D721Med (cell line): ENCODE results near the gene SEC14L5.

ENCODE experiments used
- DNase-seq: peaks from one replicate; pipeline ENCODE4 v3.0.0; 2011; ENCODE audit warnings: low spot score; ENCODE audit not compliant: insufficient read length
- FAIRE-seq: peaks from 2 replicates; lab custom pipeline; 2011; peaks lifted over from hg19 to GRCh38; lab: Jason Lieb, UNC
- CTCF ChIP-seq: IDR thresholded peaks from 2 replicates; pipeline ENCODE4 v1.5.1; 2012; ENCODE audit warnings: mild to moderate bottlenecking, control low read depth; ENCODE audit not compliant: insufficient read depth; ENCODE audit errors: missing control alignments

Gene SEC14L5

GRCh38 chr16:4979736-4980660 is 21.9 kb downstream of the SEC14L5 start:
- no peak for TF ChIP-seq CTCF
- no peak for FAIRE-seq
- DNase-seq: no peak

- DNase-seq (no peak), FAIRE-seq (no peak)
- TF ChIP-seq CTCF: no peak
Observed at GRCh38 chr16:4980691-4981090, 22.6 kb downstream of the SEC14L5 start.

GRCh38 chr16:4981473-4981872 is 23.3 kb downstream of the SEC14L5 start:
- TF ChIP-seq CTCF: no peak
- FAIRE-seq (no peak), DNase-seq (no peak)

- FAIRE-seq (no peak), DNase-seq (no peak)
- TF ChIP-seq CTCF: no peak
Observed at GRCh38 chr16:4982056-4982867, 24.1 kb downstream of the SEC14L5 start.

- TF ChIP-seq CTCF: no peak
- FAIRE-seq (no peak), DNase-seq (no peak)
Observed at GRCh38 chr16:4984174-4984990, 26.3 kb downstream of the SEC14L5 start.

GRCh38 chr16:4987250-4987579 is 29.1 kb downstream of the SEC14L5 start:
- no peak for TF ChIP-seq CTCF
- FAIRE-seq (no peak), DNase-seq (no peak)
